GM12891 (cell line): ENCODE data around the gene EZH1.

ENCODE experiments used
- PAX5 ChIP-seq: IDR thresholded peaks from 2 replicates; pipeline ENCODE4 v1.6.1; 2011; ENCODE audit warnings: low read length, moderate library complexity, mild to moderate bottlenecking; ENCODE audit not compliant: insufficient read depth, severe bottlenecking
- POLR2A ChIP-seq: IDR thresholded peaks from 2 replicates; pipeline ENCODE4 v1.6.1; 2011; ENCODE audit warnings: low read depth, low read length, control low read depth
- POLR2AphosphoS5 ChIP-seq: IDR thresholded peaks from 2 replicates; pipeline ENCODE4 v1.6.1; 2011; ENCODE audit warnings: low read depth, low read length, control low read depth
- POU2F2 ChIP-seq: IDR thresholded peaks from 2 replicates; pipeline ENCODE4 v1.6.1; 2011; ENCODE audit warnings: low read depth, mild to moderate bottlenecking, control low read depth, low read length, moderate library complexity
- SPI1 ChIP-seq: IDR thresholded peaks from 2 replicates; pipeline ENCODE4 v1.6.1; 2011; ENCODE audit warnings: low read depth, low read length, control low read depth
- TAF1 ChIP-seq: IDR thresholded peaks from 2 replicates; pipeline ENCODE4 v1.6.1; 2011; ENCODE audit warnings: low read depth, low read length, control low read depth

GRCh38 chr17:42782166-42783061, 37.6 kb upstream of the EZH1 start:
- TF ChIP-seq PAX5 (no peak), TAF1 (no peak), POLR2AphosphoS5 (no peak), POLR2A (no peak), POU2F2 (no peak), SPI1 (no peak)
